Jurkat, Clone E6-1 (cell line): Measurements from ENCODE around the gene KDM4C.

Source experiments
- DNase-seq: peaks from one replicate; pipeline ENCODE4 v3.0.0-alpha.2; 2011; ENCODE audit warnings: low read depth, low spot score
- H3K4me3 ChIP-seq: 2 replicates; pipeline ENCODE4 v1.5.1; 2011; ENCODE audit warnings: mild to moderate bottlenecking, low read length, control low read depth, moderate library complexity

KDM4C gene

GRCh38 chr9:6921315-6921714 lies 163.5 kb downstream of the KDM4C start:
- DNase-seq = no peak
- no peak overlapping the region for H3K4me3 ChIP-seq

- DNase-seq = no peak
- H3K4me3 ChIP-seq = no peak overlapping the region
Observed at GRCh38 chr9:6922124-6922676, 164.4 kb downstream of the KDM4C start.

GRCh38 chr9:6922680-6923079 lies 164.9 kb downstream of the KDM4C start:
- H3K4me3 ChIP-seq = no peak overlapping the region
- no peak for DNase-seq

- no peak overlapping the region for H3K4me3 ChIP-seq
- DNase-seq = no peak
Observed at GRCh38 chr9:6923086-6923485, 165.3 kb downstream of the KDM4C start.

GRCh38 chr9:6924149-6924548 lies 166.4 kb downstream of the KDM4C start:
- DNase-seq = no peak
- H3K4me3 ChIP-seq = no peak overlapping the region

GRCh38 chr9:6924988-6925563 lies 167.3 kb downstream of the KDM4C start:
- DNase-seq = no peak
- no peak overlapping the region for H3K4me3 ChIP-seq

GRCh38 chr9:6925836-6926235 lies 168.1 kb downstream of the KDM4C start:
- H3K4me3 ChIP-seq = no peak overlapping the region
- no peak for DNase-seq

- H3K4me3 ChIP-seq = no peak overlapping the region
Observed at GRCh38 chr9:6926436-6926835, 168.7 kb downstream of the KDM4C start.

GRCh38 chr9:6927838-6928237 lies 170.1 kb downstream of the KDM4C start:
- H3K4me3 ChIP-seq = no peak overlapping the region
- DNase-seq = no peak

More at GRCh38 chr9:6926436-6926835, 168.7 kb downstream of the KDM4C start:
- DNase-seq = no peak

- DNase-seq = no peak
- no peak overlapping the region for H3K4me3 ChIP-seq
Observed at GRCh38 chr9:6928863-6929262, 171.1 kb downstream of the KDM4C start.

- no peak for DNase-seq
- H3K4me3 ChIP-seq = no peak overlapping the region
Observed at GRCh38 chr9:6929441-6930215, 171.9 kb downstream of the KDM4C start.

GRCh38 chr9:6930827-6931226 lies 173.1 kb downstream of the KDM4C start:
- H3K4me3 ChIP-seq = no peak overlapping the region
- no peak for DNase-seq

GRCh38 chr9:6931913-6932312 lies 174.1 kb downstream of the KDM4C start:
- H3K4me3 ChIP-seq = no peak overlapping the region
- DNase-seq = no peak

- H3K4me3 ChIP-seq = no peak overlapping the region
- DNase-seq = no peak
Observed at GRCh38 chr9:6936103-6936502, 178.3 kb downstream of the KDM4C start.

GRCh38 chr9:6937209-6937608 lies 179.4 kb downstream of the KDM4C start:
- DNase-seq = no peak

GRCh38 chr9:6938447-6938846 lies 180.7 kb downstream of the KDM4C start:
- H3K4me3 ChIP-seq = no peak overlapping the region
- no peak for DNase-seq

More at GRCh38 chr9:6937209-6937608, 179.4 kb downstream of the KDM4C start:
- no peak overlapping the region for H3K4me3 ChIP-seq

GRCh38 chr9:6938873-6939272 lies 181.1 kb downstream of the KDM4C start:
- no peak for DNase-seq
- no peak overlapping the region for H3K4me3 ChIP-seq

GRCh38 chr9:6941501-6941900 lies 183.7 kb downstream of the KDM4C start:
- no peak for DNase-seq

GRCh38 chr9:6942406-6942805 lies 184.6 kb downstream of the KDM4C start:
- no peak for DNase-seq
- no peak overlapping the region for H3K4me3 ChIP-seq

More at GRCh38 chr9:6941501-6941900, 183.7 kb downstream of the KDM4C start:
- H3K4me3 ChIP-seq = no peak overlapping the region

- no peak for DNase-seq
Observed at GRCh38 chr9:6943293-6943692, 185.5 kb downstream of the KDM4C start.

More at GRCh38 chr9:6943293-6943692, 185.5 kb downstream of the KDM4C start:
- H3K4me3 ChIP-seq = no peak overlapping the region
